ENCODE results near the gene BCAS3.
A peak's percentile ranks its signal among the peaks of the same experiment; 100 is the strongest.
"Not testable (repeated sequence)": the region's sequence is repeated elsewhere in the genome, so short reads cannot be mapped to it uniquely, and the experiment has no call there.

BCAS3 gene

DNA sequence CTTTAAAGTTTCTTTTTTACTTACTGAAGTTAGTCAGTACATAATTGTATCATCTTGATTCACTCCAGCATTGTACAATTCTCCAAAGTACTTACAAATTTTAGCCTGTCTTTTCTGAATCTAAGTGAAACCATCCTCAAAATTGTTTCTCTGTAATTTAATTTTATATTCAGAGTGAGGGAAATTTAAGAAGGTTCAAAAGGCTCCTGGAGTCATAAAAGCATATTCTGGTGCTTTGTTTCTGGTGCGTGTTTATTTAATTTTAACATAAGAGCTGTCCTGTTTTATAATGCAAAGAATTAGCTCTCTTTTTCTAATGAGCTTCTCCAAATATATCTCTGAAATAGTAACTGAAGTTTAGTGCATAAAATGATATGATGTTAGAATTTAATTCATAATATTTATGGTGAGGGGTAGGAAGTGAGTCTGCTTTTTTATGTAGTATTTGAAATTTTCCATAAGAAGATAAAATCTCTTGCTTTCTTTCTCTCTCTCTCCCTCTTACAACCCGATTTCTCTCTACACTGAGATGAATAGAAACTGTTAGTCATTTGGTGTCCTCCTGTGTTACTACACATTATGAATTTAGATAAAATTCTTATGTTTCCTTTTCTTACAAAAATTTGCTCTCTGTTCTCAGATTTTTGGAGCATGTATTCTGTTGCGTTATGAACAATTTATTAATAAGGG, 339.8 kb downstream of the BCAS3 start:
- no peak for DNase-seq

DNA sequence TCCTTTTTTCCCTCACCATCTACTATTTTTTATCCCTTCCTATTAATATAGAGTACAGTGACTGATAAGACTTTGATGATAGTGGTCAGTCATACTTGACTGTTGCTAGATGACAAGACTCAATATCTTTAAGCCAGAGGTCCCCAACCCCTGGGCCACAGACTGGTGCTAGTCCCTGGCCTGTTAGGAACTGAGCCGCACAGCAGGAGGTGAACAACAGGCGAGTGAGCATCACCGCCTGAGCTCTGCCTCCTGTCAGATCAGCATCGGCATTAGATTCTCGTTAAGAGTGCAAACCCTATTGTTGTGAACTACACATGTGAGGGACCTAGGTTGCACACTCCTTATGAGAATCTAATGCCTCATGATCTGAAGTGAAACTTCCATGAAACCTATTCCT, 341.3 kb downstream of the BCAS3 start:
- DNase-seq = no peak

DNA sequence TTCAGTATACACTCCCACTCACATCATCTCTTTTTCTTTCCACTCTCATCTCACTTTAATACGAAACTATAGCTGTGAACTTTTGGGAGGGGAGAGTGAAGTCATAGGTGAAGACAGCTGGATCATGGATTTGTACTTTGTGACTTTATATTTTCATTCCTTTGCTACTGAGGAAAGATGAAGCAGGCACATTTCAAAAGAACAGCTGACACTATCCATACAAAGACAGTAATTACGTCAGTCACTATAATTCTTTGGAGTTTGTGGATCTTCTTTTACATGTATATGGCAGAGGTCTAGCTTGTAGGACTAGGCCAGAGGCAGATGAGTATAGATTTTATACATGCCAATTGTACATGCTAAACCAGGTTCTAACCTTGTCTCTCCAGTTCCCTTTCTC, 346.3 kb downstream of the BCAS3 start:
- DNase-seq = no peak

DNA sequence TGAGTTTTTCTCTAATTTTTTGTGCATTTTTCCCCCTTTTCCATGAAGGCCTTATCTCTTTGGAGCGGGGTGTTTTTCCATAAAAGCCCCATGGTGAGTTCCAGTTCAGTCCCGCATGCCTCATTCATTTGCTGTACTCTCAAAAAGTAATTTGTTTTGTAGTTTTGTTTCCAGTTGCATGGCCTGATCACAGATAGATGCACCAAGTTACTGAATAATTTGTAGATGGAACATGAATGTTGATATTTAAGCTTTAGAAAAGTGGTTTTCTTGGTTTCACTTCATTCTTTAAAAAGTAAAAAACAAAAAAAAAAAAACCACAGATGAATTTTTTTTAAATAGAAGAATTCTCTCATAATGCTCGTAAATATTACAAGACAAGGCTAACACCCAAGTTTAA, 349.2 kb downstream of the BCAS3 start:
- DNase-seq = no peak

DNA sequence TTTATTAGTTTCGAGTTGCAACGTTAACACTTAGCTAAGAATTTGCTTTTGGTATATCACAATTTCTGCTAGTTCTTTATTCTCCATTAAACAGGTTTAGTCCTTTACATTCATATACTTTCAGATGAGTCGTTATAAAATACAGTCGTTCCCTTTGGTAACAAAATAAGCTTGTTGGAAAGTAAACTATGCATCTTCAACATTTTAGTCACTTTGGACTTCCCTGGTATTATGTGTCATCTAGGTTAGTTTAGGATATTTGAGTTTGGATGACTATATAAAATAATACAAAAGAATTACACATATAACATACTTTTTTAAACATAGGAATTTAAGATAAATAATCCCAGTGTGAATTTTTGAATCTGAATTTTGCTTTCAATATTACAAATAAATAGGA, 351.5 kb downstream of the BCAS3 start:
- DNase-seq = no peak

DNA sequence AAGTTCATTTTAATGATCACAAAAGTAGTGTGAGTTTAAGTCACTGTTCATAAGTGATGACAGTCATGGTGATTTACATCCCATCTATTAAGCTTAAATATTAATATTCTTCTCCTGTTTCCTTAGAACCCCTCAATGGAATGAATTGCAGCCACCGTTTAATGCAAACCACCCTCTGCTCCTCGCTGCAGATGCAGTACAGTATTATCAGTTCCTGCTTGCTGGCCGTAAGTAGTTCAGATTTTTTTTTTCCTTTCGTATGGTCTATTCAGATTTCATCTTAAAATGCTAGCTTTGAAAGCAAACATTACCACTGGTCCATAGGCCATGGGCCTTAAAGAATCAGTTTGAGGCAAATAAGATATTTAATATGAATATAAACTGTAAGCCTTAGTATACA, 363.0 kb downstream of the BCAS3 start:
- no peak for DNase-seq

DNA sequence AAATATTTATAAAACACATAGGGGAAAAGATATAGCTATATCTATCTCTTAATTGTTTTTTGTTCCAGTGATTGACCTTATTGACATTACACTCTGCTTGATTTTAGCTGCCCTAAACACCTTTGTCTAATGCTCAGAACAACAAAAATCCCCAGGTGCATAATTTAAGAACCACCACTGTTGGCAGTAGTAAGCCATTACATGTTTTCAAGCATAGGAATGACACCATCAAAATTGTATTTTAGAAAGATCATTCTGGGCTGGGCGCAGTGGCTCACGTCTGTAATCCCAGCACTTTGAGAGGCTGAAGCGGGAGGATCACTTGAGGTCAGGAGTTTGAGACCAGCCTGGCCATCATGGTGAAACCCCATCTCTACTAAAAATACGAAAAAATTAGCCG, 364.7 kb downstream of the BCAS3 start:
- not testable (repeated sequence) for DNase-seq

DNA sequence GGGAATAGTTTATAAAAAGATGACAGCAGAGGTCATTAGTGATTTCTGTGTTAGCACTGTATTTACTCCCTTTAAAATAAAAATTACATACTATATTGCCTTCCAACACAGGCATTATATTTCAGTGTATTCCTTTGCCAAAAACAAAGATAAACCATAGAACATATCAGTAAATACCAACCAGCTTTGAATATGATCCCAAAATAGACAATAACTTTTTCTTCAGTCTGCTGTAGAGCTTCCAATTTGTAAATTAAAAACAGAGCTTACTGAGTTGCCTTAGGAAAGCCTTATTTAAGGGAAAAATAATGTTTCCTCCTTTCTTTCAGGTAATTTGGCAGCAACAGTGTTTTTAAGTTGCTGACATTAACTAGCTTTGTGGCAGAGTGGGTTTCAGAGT, 369.9 kb downstream of the BCAS3 start:
- DNase-seq = no peak

DNA sequence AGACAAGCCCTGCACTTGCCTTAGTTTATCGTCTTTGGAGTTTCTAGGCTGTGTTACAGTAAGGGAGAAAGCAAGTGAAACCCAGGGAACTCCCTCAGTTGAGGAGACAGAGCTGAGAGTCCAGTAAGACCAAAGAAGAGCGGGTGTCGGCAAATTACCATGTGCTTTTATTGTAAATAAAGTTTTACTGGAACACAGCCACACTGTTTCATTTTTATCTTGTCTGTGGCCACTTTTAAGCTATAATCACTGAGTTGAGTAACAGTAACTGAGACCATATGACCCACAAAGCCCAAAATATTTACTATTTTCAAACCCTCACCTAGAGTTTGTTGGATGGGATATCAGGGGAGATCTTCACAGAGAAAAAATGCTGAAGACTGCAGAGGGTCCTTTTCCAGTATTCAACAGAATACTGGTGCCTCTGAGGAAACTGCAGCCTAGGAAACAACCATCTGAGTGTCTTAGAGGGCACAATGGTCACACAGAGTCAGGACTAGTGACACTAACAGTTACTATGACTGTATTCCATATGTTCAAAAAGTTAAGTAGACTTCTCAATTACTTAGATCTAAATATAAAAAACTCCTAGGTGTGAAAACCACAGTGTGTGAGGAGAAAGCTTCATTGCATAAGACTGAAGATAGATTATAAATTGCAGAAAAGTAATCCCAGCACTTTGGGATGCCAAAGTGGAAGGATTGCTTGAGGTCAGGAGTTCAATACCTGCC, 370.9 kb downstream of the BCAS3 start:
- no peak for DNase-seq

DNA sequence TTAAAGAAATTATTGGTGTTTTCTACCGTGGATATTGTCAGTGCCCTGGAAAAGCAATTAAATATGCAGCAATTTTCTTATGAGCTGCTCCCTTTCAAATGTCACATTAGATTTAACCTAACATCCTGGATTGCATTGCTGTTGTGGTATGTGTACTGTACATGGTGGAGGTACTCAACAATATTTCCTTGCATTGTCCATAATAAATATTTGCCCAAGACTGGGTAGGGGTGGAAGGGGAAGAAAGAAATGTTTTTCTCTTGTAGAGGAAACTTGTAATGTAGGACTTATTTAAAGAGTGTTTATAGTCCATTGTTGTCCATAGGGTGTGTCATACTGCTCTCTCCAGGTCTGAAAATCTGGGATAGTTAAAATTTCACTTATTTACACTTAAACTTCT, 375.8 kb downstream of the BCAS3 start:
- no peak for DNase-seq

DNA sequence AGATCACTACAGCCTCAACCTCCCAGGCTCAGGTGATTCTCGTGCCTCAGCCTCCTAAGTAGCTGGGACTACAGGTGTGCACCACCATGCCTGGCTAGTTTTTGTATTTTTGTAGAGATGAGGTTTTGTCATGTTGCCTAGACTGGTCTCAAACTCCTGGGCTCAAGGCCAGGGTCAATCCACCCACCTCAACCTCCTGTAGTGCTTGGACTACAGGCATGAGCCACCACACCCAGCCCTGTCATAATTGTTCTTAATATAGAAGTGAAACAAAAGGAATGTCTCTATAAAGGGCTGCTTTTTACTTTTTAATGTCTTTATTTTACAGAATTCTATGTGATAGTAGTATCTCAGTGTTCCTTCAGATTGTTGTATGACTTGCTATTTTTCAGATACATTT, 376.8 kb downstream of the BCAS3 start:
- DNase-seq = no peak

DNA sequence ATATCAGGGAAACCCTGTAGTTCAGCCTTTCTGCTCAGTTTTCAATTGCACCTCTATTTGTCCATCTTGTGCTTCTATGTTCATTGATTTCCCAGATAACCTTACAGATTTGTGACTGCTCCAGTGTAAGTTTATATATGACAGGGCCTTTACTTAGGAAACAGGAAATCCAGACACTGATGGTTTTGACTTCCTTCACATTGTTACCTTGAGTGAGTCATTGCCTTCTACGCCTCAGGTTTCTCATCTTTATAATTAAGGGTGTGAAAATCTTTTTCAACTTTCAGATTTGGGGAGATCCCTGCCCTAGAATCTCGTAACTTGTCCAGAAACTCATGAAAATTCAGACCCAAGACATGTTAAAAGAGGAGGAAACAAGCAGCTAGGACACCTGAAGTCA, 379.6 kb downstream of the BCAS3 start:
- no peak for DNase-seq

DNA sequence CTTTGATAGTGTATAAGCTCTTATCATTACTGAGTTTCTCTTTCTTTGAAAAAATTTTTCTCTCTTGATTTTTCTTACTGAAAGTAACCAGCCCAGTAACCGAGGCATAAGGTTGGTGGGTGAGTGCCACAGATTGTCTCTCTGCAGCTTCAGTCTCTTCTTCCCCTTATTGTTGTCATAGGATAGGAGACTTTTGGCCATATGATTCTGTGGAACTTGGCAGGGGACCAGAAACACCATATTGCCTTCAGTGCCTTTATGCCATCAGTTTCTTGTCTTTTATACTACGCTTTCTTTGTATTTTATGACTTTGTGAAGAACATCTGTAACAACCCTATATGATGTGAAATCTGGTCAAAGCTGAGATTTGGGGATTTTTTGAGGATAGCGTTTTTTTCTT, 380.4 kb downstream of the BCAS3 start:
- no peak for DNase-seq

DNA sequence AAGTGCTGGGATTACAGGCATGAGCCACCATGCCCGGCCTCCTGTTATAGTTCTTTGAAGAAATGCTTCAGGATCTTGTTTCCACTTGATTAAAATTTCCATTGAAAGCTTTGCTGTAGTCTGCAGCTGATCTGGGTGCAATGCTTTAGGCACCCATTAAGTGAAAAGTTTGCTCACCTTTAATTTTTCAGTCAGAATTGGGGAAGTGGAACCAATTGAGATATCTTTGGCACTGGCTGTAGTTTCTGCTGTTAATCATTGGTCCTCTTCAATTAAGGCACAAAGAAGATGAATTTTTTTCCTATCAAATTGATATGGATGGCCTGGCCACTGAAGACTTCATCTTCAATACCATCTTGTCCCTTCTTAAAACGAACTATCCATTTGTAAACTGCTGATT, 385.9 kb downstream of the BCAS3 start:
- no peak for DNase-seq

DNA sequence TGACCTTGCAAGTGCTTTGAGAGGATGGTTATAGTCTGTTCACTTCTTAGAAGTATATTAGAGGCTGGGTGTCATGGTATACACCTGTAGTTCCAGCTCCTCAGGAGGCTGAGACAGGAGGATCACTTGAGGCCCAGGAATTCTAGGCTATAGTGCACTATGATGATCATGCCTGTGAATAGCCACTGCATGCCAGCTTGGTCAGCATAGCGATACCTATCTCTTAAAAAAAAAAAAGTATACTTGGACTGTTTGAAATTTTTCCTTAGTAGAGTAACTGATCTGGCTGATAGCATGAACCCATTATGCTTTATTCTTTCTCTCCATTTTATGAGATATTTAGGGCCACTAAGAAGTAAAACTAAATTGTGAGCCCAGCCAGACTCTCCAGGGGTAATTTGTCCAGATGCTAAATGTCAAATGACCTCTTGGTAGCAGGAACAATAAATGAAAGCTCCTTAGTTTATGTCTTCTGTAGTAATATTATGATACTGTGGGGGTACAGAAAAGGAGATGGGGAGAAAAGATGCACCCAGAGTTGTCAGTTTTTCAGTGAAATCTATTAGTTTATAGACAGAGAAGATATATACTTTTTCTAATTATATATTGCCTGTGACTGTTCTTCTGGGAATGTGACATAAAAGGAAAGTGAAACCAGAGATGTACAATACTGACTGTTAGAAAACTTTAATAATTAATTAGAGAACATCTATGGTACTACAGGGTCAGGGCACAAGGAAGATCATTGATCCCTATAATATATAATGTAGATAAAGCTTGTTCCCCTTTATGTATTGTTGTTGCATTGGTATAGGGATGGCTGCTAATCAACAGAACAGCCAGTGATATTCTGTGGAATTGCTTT, 386.7 kb downstream of the BCAS3 start:
- no peak for DNase-seq

DNA sequence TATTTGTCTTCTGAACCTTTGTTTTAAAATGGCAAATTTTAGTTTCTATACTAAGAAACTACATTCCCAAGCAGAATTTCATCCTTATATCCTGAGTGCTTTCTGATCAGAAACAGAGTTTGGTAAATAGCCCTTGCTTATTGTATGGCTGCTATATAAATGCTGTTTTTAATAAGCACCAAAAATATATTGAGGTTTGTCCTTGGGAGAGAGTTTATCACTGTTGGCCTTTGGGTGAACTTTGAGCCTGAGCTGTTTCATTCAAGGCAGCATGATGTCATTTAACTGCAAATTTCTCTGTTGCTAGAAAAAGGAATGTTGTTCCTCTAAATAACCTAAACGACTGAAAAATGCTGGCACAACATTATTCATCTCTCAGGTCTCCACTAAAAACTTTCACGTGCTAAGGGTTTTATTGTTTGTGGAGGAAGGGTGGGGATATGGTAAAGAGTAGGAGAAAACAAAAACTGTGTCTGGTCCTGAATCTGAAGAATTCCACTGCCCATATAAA, 387.7 kb downstream of the BCAS3 start:
- DNase-seq = no peak

DNA sequence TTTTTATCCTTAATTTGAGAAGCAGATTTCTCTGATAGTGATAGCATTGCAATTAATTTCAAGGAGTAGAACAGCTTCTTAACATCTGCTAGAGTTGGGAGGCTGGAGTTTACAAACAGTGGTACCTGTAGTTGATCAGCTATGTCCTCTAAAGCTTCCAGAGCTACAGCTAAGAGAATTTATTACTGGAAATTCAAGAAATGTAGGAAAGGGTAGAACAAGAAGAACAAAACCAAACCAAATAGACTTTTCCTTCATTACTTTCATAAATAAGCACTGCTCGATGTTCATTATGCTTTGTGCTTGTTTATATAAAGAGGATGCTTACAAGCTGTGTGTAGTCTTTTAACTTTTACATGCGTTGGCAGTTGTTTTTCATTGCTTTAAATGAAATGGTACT, 388.4 kb downstream of the BCAS3 start:
- no peak for DNase-seq

DNA sequence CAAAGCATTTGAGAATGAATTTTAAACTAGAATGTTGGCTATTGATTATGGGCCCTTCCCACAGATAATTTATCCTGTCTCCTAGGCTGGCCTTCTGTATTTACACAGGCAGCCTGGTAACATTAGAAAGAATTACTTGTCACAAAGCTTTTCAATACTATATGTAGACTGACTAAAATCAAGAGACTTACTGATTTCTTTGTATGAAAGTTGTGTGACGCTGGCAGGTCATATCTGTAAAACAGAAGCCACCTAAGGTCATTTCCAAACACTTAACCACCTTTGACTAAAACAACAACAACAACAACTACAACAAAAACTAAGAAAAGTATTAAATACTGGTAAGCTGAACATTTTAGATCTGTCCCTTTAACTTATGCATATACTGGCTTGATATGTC, 393.0 kb downstream of the BCAS3 start:
- DNase-seq = no peak

DNA sequence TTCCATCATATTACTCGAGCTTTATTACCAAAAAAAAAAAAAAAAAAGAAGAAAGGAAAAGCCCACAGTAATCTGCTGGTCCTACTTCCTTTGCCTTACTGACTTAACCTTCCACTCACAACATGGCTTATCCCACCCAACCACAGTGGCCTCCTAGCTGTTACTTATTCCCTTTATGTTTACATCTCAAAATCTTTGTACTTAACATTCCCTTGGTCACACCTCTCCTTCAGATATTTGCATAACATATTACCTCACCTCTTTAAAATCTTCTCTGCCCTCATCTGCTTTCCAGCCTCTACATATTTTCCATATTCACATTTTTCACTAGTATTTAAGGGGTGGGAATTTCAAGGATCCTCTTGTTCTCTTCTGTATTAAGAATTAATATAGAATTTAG, 395.0 kb downstream of the BCAS3 start:
- DNase-seq = no peak

DNA sequence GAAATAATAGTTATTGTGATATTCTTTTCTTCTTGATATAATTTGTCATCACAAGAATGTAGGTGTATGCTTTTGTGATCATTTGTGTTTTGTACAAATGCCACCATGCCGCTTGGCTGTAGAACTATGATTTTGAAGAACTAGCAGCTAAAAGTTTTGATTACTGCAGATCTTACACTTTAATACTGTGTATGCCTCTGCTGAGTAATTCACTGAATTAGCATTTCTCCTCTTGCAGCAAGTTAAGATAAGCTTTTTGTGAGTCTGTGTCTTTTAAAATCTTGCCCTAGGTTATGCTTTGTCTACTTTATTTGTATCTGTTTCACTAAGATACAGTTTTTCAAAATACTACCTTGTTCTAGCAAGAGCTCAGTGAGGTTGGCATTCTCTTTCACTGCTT, 395.5 kb downstream of the BCAS3 start:
- no peak for DNase-seq

DNA sequence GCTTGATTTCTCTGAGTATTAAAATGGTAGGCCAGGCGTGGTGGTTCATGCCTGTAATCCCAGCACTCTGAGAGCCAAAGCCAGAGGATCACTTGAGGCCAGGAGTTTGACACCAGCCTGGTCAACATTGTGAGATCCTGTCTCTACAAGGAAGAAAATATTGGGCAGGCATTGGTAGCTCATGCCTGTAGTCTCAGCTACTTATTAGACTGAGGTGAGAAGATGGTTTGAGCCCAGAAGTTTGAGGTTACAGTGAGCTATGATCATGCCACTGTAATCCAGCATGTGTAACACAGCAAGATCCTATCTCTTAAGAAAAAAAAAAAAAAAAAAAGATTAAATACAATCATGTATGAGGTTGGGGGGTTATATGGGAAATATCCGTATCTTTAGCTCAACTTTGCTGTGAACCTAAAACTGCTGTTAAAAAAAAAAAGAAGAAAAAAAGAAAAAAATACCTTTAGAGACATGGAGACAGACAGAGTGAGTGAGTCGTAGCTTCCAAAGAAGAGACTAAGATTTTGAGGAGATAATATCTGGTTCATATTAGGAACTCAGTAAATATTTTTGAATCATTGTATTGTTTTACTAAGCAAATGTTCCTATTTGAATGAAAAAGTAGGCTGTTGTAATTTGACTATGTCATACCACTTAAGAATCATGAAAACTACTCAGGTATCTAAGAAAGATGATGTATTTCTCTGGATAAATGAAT, 396.3 kb downstream of the BCAS3 start:
- peak; percentile 15 for DNase-seq

DNA sequence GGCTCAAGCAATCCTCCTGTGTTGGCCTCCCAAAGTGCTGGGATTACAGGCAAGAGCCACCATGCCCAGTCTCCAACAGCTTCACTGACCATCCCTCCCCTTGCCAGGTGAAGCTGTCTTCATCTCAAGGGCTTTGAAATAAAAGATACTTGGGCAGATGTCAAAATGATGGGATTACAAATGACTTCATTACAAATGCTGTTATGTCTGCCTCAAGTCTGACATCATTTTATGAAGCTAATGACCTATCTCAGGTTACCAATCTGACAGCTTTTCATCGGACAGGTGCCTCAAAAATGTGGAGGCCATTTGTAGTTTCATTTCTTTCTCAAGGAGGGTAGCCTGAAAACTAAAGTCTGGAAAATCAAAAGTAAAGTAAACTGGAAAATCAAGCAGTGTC, 398.3 kb downstream of the BCAS3 start:
- no peak for DNase-seq

DNA sequence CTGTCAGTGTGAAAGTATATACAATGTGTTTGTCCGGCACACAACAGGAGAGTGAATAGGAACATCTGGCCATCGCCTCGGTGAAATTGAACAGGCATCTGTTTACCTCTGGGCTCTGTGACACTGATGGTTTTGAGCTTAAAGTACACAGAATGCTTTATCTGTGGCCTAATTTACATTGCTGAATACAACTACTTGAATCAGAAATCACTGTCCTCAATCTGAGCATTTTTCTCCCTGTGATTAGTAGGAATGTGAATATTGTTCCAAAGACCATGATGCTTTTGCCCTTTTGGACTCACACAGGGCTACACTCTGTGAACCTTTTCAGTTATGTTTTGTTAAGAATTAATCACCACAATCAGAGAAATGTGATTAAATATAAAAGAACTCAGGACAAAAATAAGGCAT, 399.0 kb downstream of the BCAS3 start:
- DNase-seq = no peak
